SK-N-SH (cell line): ENCODE data around the gene BCAS3. TPM values are rescaled to one million over a fixed set of nuclear protein-coding genes. Genes with fewer than 3 reads are reported as not detected.

ENCODE experiments used
- CTCF ChIA-PET: fragments of 300-600, 350-600 bp; formaldehyde crosslinking; extraction: SDS; loops from one replicate; lab custom pipeline; 2021; lab: Yijun Ruan, JAX
- POLR2A ChIA-PET: fragments of 350-600 bp; sonication (Branson Sonifier 250); formaldehyde crosslinking; extraction: SDS; loops from one replicate; lab custom pipeline; 2020; ENCODE audit warnings: antibody characterized with exemption, inconsistent platforms; lab: Yijun Ruan, JAX
- DNase-seq: peaks from one replicate; pipeline ENCODE4 v3.0.0; 2012
- H2AFZ ChIP-seq: fragments of 200-600 bp; sonication (generic); 2 replicates; pipeline ENCODE4 v1.8.1; 2016; ENCODE audit warnings: antibody characterized with exemption, mild to moderate bottlenecking, low read depth
- H3F3A ChIP-seq: fragments of 200-600 bp; sonication (generic); replicated peaks from 2 replicates; pipeline ENCODE3; 2016; ENCODE audit warnings: antibody characterized with exemption, mild to moderate bottlenecking; ENCODE audit not compliant: insufficient read depth
- H3K27ac ChIP-seq, 2 experiments: fragments of 200-500 bp in 1 of 2; fragments of 200-600 bp in 1 of 2; sonication (Bioruptor generic) in 1 of 2; sonication (generic), shearing (Covaris generic) in 1 of 2; 2 replicates each; pipeline versions ENCODE4 v1.5.1 to v1.6.1; 2014 to 2016; ENCODE audit warnings: low read depth in 2 of 2, inconsistent platforms in 1 of 2, low read length in 1 of 2, mild to moderate bottlenecking in 1 of 2, mixed read lengths in 1 of 2
- H3K27me3 ChIP-seq: fragments of 200-600 bp; sonication (generic), shearing (Covaris generic); 2 replicates; pipeline ENCODE4 v1.6.1; 2016; ENCODE audit warnings: mixed run types; ENCODE audit not compliant: insufficient read depth
- H3K36me3 ChIP-seq, 2 experiments: fragments of 200-500 bp in 1 of 2; fragments of 200-600 bp in 1 of 2; sonication (Bioruptor generic) in 1 of 2; sonication (generic) in 1 of 2; replicated peaks in 1 of 2; 2 replicates each; pipeline versions ENCODE3 to v1.5.1; 2014 to 2016; ENCODE audit warnings: low read length in 1 of 2, mild to moderate bottlenecking in 1 of 2; ENCODE audit not compliant: insufficient read depth in 2 of 2, control insufficient read depth in 1 of 2
- H3K4me1 ChIP-seq, 2 experiments: fragments of 200-500 bp in 1 of 2; fragments of 200-600 bp in 1 of 2; sonication (Bioruptor generic) in 1 of 2; sonication (generic), shearing (Covaris generic) in 1 of 2; 2 replicates each; pipeline versions ENCODE4 v1.5.1 to v1.6.1; 2014 to 2016; ENCODE audit warnings: low read depth in 1 of 2, low read length in 1 of 2, mixed run types in 1 of 2; ENCODE audit not compliant: insufficient read depth in 2 of 2, control insufficient read depth in 1 of 2
- H3K4me2 ChIP-seq: fragments of 200-600 bp; sonication (generic), shearing (Covaris generic); 2 replicates; pipeline ENCODE4 v1.6.1; 2017; ENCODE audit warnings: mixed run types
- H3K4me3 ChIP-seq, 2 experiments: fragments of 200-500 bp in 1 of 2; fragments of 200-600 bp in 1 of 2; sonication (Bioruptor generic) in 1 of 2; sonication (generic), shearing (Covaris generic) in 1 of 2; 2 replicates each; pipeline versions ENCODE4 v1.5.1 to v1.8.1; 2014 to 2016; ENCODE audit warnings: low read depth in 2 of 2, inconsistent platforms in 1 of 2, low read length in 1 of 2, mild to moderate bottlenecking in 1 of 2, mixed read lengths in 1 of 2, moderate library complexity in 1 of 2
- H3K79me2 ChIP-seq: fragments of 200-600 bp; sonication (generic); 2 replicates; pipeline ENCODE4 v1.8.1; 2017; ENCODE audit warnings: mild to moderate bottlenecking; ENCODE audit not compliant: insufficient read depth
- H3K9ac ChIP-seq: fragments of 200-600 bp; sonication (generic); 2 replicates; pipeline ENCODE4 v1.6.1; 2017; ENCODE audit warnings: mixed run types
- H3K9me2 ChIP-seq: fragments of 200-600 bp; sonication (generic); 2 replicates; pipeline ENCODE4 v1.6.1; 2017; ENCODE audit warnings: mixed run types
- H3K9me3 ChIP-seq: fragments of 200-600 bp; sonication (generic); 2 replicates; pipeline ENCODE4 v1.6.1; 2017; ENCODE audit warnings: mixed run types, mild to moderate bottlenecking, moderate library complexity
- H4K20me1 ChIP-seq: fragments of 200-600 bp; sonication (generic); 2 replicates; pipeline ENCODE4 v1.6.1; 2017; ENCODE audit warnings: mild to moderate bottlenecking, mixed run types; ENCODE audit not compliant: insufficient read depth
- ELF1 ChIP-seq: IDR thresholded peaks from 2 replicates; pipeline ENCODE4 v1.4.0; 2012
- EP300 ChIP-seq, 2 experiments: IDR thresholded peaks; 2 replicates each; pipeline versions ENCODE4 v1.4.0 to v1.6.1; 2012; ENCODE audit warnings: borderline replicate concordance in 1 of 2, low read depth in 1 of 2, low read length in 1 of 2
- EZH2phosphoT487 ChIP-seq: fragments of 200-600 bp; sonication (generic); IDR thresholded peaks from 2 replicates; pipeline ENCODE4 v1.6.1; 2017; ENCODE audit warnings: low read depth, mixed run types, mild to moderate bottlenecking, antibody characterized with exemption, moderate library complexity, borderline replicate concordance
- FOSL2 ChIP-seq: IDR thresholded peaks from 2 replicates; pipeline ENCODE4 v1.4.0; 2012; ENCODE audit warnings: low read depth, mild to moderate bottlenecking, moderate library complexity, borderline replicate concordance
- FOXJ3 ChIP-seq: sonication (generic); formaldehyde crosslinking; IDR thresholded peaks from 2 replicates; pipeline ENCODE4 v1.5.1; 2020; ENCODE audit warnings: mild to moderate bottlenecking, missing genetic modification reagents
- FOXM1 ChIP-seq: IDR thresholded peaks from 2 replicates; pipeline ENCODE4 v1.4.0; 2012; ENCODE audit warnings: low read depth, mild to moderate bottlenecking
- GABPA ChIP-seq: IDR thresholded peaks from 2 replicates; pipeline ENCODE4 v1.4.0; 2012; ENCODE audit warnings: low read depth, mild to moderate bottlenecking
- MEF2A ChIP-seq: IDR thresholded peaks from 2 replicates; pipeline ENCODE4 v1.4.0; 2012; ENCODE audit warnings: low read depth, borderline replicate concordance
- MXI1 ChIP-seq: IDR thresholded peaks from 2 replicates; pipeline ENCODE4 v1.6.1; 2012; ENCODE audit warnings: mild to moderate bottlenecking, low read depth, low read length, improper control_type of control experiment
- NFIC ChIP-seq: IDR thresholded peaks from 2 replicates; pipeline ENCODE4 v1.4.0; 2012; ENCODE audit warnings: borderline replicate concordance
- NRF1 ChIP-seq: IDR thresholded peaks from 2 replicates; pipeline ENCODE4 v1.6.1; 2012; ENCODE audit warnings: low read depth, mild to moderate bottlenecking, low read length
- POLR2AphosphoS5 ChIP-seq: IDR thresholded peaks from 2 replicates; pipeline ENCODE4 v1.6.1; 2012; ENCODE audit warnings: low read depth, low read length
- RCOR1 ChIP-seq: fragments of 150-350 bp; IDR thresholded peaks from 2 replicates; pipeline ENCODE4 v1.6.1; 2017; ENCODE audit warnings: antibody characterized with exemption, low read length
- SMC3 ChIP-seq: IDR thresholded peaks from 2 replicates; pipeline ENCODE4 v1.6.1; 2012; ENCODE audit warnings: low read depth, low read length, improper control_type of control experiment
- TAF1 ChIP-seq: IDR thresholded peaks from 2 replicates; pipeline ENCODE4 v1.6.1; 2012; ENCODE audit warnings: low read depth, mild to moderate bottlenecking, low read length, moderate library complexity, borderline replicate concordance
- TCF12 ChIP-seq: IDR thresholded peaks from 2 replicates; pipeline ENCODE4 v1.4.0; 2012
- TEAD4 ChIP-seq: IDR thresholded peaks from 2 replicates; pipeline ENCODE4 v1.4.0; 2012; ENCODE audit warnings: mild to moderate bottlenecking, borderline replicate concordance; ENCODE audit not compliant: insufficient read depth
- YY1 ChIP-seq: IDR thresholded peaks from 2 replicates; pipeline ENCODE4 v1.4.0; 2012; ENCODE audit warnings: low read depth, mild to moderate bottlenecking
- WGBS: methylation state at CpG from one replicate; pipeline ENCODE4 v1.1.6; 2017; ENCODE audit warnings: low lambda C conversion rate; 5-methylcytosine and 5-hydroxymethylcytosine counted together
- polyA plus RNA-seq, 3 experiments: library from polyadenylated mRNA; depleted of rRNA; stranded (reverse); fragments of >200 nt; gene quantifications; 2 replicates each; pipeline ENCODE4 v1.2.3, GENCODE V29; 2012
- TF ChIP-seq, protein P1 (sequence below): fragments of 150-350 bp; IDR thresholded peaks from 2 replicates; pipeline ENCODE4 v1.6.1; 2017; ENCODE audit warnings: antibody characterized with exemption, low read length, low read depth, borderline replicate concordance
- TF ChIP-seq, protein P2 (sequence below): IDR thresholded peaks from 2 replicates; pipeline ENCODE4 v1.4.0; 2012; ENCODE audit warnings: low read depth
- TF ChIP-seq, protein P3 (sequence below): IDR thresholded peaks from 2 replicates; pipeline ENCODE4 v1.4.0; 2012; ENCODE audit warnings: low read depth, borderline replicate concordance

BCAS3 gene
- polyA plus RNA-seq, 1 of the 3 experiments (the other 2 are of a cell fraction), result 5.9 TPM

DNA sequence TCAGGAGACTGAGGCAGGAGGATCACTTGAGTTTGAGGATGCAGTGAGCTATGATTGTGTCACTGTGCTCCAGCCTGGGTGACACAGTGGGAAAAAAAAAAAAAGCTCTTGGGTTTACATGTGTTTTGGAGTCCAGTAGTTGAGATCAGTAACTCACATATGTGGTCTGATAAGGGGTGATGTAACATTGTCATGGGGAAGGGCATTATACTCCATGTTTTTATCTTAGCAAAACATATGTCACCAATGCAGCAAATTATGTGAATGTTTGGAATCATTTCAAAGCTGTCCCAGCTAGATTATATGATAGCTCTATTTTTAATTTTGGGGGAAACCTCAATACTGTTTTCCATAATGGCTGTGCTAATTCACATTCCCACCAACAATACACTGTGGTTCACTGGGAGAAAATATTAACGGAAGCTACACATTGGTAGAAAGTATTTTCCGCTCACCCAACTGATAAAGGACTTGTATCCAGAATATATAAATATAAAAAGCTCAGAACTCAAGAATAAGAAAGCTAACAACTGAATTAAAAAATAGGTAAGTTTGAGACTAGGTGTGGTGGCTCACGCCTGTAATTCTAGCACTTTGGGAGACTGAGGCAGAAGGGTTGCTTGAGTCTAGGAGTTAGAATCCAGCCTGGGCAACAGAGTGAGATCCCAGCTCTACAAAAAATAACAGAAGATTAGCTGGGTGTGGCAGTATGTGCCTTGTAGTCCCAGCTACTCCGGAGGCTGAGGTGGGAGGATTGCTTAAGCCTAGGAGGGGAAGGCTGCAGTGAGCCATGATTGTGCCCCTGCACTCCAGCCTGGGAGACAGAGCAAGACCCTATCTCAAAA lies 497.9 kb downstream of the BCAS3 start (continued):
- TF ChIP-seq, protein P1, sequence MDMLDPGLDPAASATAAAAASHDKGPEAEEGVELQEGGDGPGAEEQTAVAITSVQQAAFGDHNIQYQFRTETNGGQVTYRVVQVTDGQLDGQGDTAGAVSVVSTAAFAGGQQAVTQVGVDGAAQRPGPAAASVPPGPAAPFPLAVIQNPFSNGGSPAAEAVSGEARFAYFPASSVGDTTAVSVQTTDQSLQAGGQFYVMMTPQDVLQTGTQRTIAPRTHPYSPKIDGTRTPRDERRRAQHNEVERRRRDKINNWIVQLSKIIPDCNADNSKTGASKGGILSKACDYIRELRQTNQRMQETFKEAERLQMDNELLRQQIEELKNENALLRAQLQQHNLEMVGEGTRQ, result no peak
- no peak for TF ChIP-seq FOSL2
- TF ChIP-seq, protein P2, sequence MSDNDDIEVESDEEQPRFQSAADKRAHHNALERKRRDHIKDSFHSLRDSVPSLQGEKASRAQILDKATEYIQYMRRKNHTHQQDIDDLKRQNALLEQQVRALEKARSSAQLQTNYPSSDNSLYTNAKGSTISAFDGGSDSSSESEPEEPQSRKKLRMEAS, result no peak
- no peak for TF ChIP-seq YY1
- 0 out of 2 replicates have a peak, but pooled peaks have one; percentile 24 for TF ChIP-seq FOXJ3 (CRISPR knock-in tag)
- TF ChIP-seq EP300 (IDR thresholded peaks at IDR 0.05; ENCODE audit: borderline replicate concordance in 1 of 2, low read depth in 1 of 2, low read length in 1 of 2), result peak in 1 of 2 experiments; percentile 97; a peak in 2 of 4 replicates
- no peak for TF ChIP-seq SMC3
- no peak for TF ChIP-seq GABPA
- TF ChIP-seq MXI1, result peak; percentile 63; the same call in 1 of the 2 replicates
- TF ChIP-seq FOXM1, result no peak
- TF ChIP-seq, protein P3, sequence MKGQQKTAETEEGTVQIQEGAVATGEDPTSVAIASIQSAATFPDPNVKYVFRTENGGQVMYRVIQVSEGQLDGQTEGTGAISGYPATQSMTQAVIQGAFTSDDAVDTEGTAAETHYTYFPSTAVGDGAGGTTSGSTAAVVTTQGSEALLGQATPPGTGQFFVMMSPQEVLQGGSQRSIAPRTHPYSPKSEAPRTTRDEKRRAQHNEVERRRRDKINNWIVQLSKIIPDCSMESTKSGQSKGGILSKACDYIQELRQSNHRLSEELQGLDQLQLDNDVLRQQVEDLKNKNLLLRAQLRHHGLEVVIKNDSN, result no peak
- TF ChIP-seq ELF1, result no peak
- no peak for TF ChIP-seq TAF1
- TF ChIP-seq NRF1, result no peak
- TF ChIP-seq TCF12, result peak; percentile 42; the same call in 1 of the 2 replicates
- TF ChIP-seq MEF2A, result no peak
- TF ChIP-seq NFIC, result no peak
- TF ChIP-seq POLR2AphosphoS5, result no peak
- TF ChIP-seq RCOR1, result peak; percentile 96
- no peak for TF ChIP-seq EZH2phosphoT487

DNA sequence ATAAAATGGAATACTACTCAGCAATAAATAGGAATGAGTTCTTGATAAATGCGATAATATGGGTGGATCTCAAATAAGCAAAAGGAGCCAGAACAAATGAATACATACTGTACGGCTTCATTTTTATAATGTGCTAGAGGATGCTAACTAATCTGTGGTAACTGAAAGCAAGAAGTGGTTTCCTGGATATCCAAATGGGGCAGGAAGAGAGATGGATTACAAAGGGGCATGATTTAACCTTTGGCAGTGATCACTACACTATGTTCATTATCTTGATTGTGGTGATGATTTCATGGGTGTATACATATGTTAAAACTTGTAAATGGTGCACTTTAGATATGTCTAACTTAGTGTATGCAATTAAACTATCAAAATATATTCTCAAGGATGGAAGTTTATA lies 499.7 kb downstream of the BCAS3 start:
- Histone ChIP-seq H3K27me3 (no peaks in the 10 kb centered on the region), H3K4me3 (no peak overlapping the region), H3F3A (no peaks in the 10 kb centered on the region), H2AFZ (no peak overlapping the region), H3K9me3 (no peaks in the 10 kb centered on the region), H3K36me3 (no peaks in the 10 kb centered on the region), H3K27ac (no peak overlapping the region), H3K79me2 (no peaks in the 10 kb centered on the region), H4K20me1 (no peaks in the 10 kb centered on the region), H3K9ac (no peak overlapping the region), H3K9me2 (no peaks in the 10 kb centered on the region), H3K4me2 (no peak overlapping the region), H3K4me1 (peaks cover 0 to 9% of the 10 kb centered on the region in 2 experiments; a peak in 2 of 4 replicates)
- TF ChIP-seq TEAD4 (no peak), TCF12 (no peak)
- TF ChIP-seq, protein P3, result no peak
- 96% methylated on average over 2 of the region's 2 CpGs for WGBS
- CTCF ChIA-PET, result no interaction called here
- no peak for DNase-seq
- POLR2A ChIA-PET, result no interaction called here
